GM21360 (cell line): Measurements from ENCODE around the gene PRRX1.
A peak's percentile ranks its signal among the peaks of the same experiment; 100 is the strongest.

ENCODE experiments used
- ATAC-seq: cut with Tn5 transposase; IDR thresholded peaks from one replicate; pipeline ENCODE4 v1.9.1; 2021; ENCODE audit warnings: mild to moderate bottlenecking, moderate library complexity; ENCODE audit not compliant: unreplicated experiment

The PRRX1 gene

DNA sequence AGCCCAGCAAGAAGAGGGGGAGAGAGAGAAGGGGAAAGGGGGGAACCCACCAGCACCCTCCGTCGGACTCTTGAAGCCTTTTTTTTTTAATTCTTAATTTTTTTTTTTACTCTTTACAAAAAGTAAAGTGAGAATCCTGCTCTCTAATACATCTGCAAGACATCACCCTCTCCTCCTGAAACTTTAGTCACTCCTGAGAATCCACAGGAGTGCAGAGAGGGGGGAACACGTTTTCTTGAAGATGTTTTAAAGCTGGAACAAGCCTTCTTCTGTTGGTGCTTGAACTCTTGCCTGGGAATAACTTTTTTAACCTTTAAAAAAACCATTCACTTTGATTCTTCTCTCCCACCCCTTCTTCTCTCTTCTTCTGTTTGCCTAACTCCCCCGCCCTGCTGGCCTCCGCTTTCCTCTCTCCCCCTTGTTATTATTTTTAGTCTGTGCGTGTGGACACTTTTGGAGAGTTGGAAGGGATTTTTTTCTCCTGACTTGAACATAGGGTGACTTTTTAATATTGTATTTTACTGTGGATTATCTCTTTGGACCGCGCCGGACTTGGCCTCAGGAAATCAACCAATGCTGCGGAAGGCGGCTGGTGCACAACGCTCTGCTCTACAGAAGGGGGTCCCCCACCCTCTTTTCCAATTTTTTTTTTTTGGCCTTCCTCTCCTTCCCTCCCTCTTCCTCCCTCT lies 383 bp upstream of the PRRX1 start:
- ATAC-seq: no peak

DNA sequence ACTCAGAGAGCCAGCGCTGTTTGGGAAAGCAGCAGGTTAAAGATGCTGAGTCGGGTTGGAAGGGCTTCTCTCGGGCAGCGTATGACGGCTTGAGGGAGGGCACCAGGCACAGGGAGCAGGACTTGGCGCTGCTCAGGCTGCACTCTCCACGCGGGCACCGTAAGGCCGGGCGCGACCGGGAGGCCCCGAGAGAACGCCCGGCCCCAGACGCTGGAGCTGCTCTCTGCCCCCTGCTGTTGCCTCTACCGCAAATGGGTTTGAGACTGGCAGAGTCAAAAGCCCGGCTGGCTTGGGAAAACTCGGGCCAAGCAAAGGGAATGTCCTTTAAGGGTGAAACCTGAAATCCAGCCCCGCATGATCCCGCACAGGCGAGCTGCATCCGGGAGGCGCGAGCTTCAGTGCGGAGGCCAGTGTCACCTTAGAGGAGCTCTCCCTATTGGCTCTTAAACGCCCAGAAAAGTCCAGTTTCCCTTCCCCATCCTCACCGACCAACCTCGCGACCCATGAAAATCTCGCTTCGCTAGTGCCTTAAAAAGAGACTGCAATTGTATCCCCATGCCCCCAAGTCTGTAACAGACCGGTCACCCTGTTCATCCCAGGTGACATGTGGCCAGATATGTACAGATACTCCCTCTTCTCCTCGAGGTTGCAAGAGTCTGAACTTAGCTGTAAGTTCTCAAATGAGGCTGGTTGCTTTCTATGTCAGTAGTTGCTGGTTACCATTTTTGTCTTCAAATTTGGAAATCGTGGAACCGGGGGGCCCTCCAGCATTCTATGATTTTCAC lies 1.1 kb downstream of the PRRX1 start:
- ATAC-seq: no peak

DNA sequence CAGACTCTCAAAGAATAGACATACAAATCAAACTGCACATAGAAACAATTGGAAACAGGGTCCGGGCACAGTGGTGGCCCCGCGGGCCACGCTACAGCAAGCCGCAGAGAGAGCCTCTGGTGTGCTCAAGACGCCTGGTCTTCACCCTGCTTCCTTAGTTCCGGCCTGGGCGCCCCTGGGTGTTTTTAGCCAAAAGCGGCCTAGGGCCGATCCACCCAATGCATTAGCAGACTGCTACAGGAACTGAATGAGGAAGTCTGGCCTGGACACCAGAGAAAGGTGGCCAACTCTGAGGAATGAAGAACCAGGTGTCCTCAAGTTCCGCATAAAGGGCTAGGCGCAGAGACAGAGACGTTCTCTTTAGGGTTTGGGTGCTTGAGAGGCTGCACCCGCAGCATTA lies 1.7 kb downstream of the PRRX1 start:
- ATAC-seq: no peak

DNA sequence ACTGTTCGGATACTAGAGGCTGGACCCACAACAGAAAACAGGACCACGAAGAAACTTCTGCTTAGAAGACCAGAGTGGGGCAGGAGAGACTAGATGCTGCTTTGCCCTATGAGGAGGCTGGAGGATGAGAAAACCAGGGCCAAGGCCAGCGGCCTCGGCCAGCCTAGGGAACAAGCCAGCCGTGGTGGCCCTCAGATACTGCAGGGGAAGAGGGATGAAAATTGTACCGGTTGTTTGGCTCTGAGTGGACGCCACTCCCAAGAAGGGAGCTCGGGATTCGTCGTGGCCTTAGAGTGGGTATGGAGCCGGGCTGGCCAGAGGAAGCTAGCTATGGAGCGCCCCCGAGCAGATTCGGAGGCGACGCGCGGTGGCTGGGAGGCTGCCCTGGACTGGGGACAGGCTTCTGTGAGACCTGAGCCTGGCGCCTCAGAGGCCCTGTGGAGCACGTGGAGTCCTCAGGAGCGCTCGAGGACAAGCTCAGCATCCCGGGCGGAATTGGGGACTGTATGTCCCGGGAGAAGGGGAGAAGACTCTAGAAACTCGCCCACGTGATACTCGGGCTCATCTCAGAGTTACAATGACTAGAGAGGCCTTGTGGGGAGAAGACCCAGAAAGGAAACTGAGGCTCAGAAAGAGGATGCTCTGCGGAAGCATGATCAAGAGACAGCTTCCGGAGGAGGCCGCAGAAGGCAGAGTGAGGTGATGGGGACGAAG lies 2.8 kb downstream of the PRRX1 start:
- ATAC-seq: no peak

DNA sequence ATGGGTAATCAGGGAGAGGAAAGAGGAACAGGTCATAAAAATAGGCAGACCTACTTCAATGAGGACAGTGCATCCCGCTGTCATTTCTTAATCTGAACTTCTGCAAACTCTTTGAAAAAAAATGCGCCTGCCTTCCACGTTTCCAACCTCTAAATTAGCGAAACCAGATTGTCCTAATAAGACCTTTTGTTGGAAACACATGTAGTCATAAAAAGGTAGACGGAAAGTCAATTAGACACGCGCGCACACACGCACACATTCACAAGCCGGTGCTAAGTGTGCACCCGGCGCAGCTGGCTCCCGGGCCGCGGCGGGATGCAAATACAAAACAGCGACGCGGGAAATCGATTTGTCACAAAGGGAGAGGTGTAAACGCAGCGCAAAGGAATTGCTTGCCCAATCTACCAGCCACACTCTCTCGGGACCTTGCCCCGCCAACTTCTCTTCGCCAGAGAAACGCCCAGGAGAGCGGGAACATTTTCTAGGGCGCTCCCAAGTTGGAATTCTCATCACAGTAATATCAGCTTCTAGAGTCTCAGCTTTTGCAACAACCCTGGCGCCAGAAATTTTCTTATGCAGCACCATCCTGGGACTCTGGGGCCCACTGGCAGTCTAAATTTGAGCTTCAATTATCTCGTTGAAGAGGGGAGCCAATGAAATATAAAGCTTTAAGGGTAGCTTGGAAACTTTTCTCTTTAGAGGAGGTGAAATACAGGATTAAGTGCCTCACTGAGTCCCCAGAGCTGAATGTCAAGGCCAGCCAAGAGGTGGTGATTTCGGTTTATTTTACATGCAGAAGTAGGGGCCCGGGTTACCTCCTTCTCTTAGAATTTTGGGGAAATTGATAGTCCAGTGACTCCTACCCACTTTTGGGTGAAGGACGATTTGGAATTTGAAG lies 4.5 kb downstream of the PRRX1 start:
- ATAC-seq: no peak

DNA sequence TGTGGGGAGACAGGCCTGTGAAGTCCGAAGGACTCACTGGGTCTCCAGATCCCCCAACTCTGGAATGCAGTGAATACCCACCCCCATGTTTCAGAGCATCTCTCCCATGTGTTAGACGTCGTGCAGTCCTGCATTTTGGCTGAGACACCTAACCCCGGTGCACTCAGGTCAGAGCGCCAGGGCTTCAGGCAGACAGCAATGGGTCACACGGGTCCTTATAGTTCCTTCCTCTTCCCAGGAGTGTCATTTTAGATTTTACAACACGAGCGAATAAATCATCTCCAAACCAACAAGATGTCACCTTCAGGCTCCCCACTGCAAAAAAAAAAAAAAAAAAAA lies 5.1 kb downstream of the PRRX1 start:
- no peak for ATAC-seq

DNA sequence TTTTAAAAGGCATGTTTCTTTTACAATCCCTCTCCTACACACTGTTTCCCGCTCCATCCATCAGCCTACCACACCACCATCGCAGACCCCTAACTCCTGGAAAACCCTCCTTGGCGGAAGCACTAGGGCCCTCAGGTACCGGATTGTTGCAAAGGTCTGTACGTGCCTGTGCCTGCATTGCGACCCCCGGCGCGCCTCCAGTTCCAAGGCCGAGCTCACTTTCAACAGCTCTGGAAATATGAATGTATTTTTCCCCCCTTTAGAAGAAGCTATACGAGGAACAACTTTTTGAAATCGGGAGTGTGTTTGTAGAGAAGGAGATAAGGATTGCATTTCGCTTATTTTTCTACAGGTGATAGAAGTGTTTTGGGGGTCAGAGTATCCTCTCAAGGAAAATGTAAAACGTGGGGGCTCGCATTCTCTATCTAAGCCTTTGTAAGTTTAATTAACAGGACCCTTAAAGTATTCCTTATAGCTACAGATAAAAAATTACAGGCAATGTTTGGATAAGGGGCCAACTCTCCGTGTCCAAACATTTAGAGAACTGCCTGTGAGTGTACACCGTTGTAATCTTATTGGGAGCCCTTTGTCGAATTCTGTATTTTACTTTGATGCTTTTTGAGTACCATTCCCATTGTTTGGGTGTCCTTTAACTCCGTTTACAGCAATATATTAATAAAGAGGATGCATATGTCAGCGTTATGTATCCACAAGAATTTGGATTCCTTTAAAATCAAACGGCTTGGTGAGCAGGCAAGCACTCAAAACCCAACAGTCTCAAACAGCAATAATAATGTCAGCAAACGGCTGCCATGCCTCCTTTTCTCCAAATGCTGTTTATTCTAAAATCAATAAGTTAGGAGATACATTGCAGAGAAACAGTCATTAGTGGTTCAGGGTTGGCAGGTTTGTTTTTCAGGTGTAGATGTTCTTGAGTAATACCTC lies 5.9 kb downstream of the PRRX1 start:
- no peak for ATAC-seq

DNA sequence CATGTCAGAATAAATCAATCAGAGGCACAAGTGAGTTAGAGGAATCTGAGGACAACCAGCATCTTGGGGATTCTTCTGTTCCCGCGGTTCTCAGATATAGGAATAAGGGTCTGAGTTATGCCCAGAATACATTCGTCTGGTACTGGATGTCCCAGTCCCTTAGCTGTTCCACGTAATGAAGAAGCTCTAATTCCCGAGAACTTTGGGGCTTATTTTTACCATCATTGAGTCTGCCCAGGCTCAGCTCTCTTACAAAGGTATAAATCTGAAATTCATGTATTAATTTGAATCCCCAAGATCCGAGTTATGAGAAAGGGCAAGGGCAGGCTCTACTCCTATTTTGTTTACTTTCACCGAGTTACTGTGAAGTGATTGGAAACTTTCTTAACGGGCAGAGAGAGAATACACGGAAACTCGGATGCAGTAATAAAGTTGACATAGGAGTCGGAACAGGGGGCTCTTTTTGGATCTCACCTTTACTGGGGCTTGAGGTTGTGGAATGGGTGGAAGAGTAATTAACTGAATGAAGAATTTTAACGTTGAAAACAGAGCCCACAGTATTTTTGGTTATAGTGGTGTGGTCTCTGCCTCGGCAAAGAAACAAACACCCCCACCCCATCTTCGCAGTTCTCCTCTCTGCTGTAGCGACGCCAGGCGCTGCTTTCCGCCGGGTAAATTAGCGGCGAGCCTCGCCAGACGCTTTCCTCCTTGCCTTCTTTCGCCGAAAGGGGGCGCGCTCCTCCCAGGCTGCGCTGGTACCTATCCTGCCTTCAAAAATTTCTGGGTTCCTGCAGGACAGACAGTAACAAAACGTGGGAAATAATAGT lies 7.1 kb downstream of the PRRX1 start:
- ATAC-seq: peak; percentile 81

DNA sequence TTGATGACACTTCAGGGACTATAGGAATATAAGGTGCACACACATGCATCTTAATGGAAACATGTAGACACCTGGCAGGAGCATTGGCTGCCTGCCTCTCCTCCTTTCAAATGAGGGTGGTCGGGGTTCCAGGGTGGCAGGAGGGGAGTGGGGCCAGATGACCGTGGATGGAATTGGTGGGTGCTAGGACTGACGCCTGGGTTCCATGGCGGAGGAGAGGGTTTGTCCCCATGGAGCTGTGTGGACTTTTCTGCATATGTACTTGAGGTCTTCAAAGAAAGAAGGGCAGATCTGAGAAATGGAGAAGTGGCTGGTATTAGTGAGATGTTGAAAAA lies 7.7 kb downstream of the PRRX1 start:
- ATAC-seq: no peak

DNA sequence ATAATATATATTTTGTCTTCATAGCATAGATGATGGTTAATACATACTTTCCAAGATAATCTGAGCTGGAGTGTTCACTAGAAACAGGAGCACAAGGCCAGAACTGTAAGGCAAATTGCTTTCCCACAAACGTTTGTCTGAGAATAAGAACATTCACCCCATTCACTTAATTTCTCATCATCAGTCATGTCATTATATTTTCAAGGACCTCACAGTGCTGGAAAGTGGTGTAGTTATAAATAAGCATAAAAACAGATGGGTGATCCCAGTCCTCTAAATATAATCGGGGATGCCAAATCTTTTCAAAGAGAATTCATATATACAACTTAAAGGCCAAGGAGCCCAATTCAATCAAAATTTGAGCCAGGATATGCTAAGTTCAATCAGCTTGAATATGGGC lies 8.4 kb downstream of the PRRX1 start:
- ATAC-seq: no peak

DNA sequence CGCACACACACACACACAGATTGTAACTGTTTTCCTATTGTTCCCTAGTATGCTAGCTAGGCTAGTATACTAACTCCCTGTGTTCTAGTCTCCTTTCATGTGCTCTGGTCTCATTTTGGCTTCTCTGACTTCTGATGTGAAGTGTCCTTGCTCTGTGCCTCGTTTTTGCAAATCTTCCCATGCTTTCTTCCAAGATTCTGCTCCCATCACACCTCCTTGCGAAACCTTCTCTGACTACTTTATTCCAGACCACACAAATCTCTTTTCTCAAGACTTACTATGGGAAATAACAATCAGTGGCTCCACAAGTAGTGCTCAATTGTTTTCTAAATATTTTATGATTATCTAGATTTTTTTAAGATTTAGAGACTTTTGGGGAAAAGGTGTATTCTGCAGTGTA lies 10.3 kb downstream of the PRRX1 start:
- no peak for ATAC-seq

DNA sequence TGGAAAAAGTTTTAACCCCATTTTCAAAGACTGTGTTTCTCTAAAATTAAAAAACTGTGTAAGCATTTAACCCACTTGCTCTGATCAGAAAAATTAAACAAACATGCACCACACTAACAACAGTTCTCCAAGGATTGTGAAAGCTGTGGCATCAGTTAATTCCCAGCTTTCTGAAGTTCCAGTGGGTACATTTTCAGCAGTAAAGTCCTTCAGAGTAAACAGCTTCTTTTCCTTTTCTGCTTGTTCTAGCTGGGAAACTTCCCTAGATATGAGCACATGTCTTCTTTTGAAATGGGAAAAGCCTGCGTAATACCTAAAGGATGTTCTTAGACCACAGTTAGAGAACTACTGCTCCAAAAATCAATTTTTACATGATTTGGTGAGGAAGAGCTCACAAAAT lies 11.1 kb downstream of the PRRX1 start:
- no peak for ATAC-seq

DNA sequence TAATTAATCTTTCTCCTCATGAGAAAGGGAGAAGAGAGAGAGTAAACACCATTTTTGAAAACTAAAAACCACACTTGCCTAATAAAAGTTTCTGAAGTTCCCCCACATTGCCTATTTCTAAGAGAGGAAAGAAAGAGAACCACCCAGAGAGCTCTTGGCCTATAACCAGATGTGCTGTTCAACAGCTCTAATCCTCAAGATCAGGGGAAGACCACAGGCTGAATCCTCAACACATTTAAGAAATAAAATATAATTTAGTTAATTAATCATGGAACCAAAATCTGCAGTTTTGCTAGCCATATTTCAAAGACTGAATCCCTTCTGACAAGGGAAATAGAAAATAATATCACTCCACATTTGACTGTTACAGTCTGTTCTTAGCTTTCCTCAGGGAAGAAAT lies 11.9 kb downstream of the PRRX1 start:
- no peak for ATAC-seq

DNA sequence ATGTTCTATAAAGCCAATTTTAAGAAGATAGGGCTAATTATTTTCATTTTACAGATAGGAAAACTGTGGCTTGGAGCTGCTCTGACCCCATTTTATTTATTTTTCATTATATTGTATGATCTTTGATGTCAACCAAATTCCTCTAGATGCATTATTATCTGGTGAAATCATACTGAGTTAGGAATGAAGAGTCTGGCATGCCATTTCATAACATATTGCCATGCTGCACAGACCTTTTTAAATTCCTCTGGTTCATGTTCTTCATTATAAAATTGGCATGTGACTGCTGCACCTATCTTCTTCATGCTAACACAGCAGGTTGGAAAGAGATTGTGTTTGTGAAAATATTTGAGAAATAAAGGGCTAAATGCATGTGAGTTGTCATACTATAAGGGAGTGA lies 12.7 kb downstream of the PRRX1 start:
- no peak for ATAC-seq

DNA sequence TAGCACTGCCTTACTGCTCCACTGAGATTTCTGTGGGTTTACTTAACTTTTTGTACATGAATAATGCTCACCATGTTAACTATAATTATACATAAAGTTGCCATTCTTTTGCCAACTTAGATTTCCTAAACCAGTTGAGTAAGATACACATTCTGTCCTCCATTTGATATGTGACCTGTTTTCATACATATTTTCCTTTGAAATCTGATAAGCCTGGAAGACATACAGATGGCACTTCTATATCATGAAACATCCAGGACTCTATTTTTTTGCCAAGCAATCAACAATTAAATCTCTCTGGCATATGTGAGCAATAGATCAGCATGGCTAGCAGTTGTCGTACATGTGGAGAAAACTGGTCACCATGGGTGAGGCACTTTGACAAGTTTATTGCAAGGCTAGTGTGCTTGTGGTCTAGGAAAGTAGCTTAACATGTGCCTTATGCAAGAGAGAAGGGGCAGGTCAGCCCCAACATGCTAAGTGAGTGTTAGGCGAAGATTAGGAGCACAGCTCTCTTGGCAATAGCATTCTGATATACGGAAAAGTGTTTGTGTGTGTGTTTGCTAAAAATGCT lies 14.2 kb downstream of the PRRX1 start:
- no peak for ATAC-seq

DNA sequence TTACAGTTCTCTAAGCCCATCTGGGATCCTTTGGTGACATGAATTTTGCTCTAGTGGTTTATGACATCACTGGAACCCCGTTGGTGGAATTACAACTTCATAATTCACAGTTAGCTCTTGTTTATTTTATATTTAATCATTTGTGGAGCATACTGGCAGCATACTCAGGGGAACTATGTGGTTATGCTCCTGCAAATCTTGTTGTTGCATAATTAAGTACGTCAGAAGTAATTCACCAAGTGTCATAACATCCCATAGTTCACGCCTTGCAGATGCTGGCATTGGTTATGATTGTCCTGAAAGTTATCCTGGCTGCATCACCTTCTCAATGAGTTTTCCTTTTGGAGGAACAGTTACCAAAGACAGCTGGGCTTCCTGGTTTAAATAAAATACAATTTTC lies 16.5 kb downstream of the PRRX1 start:
- no peak for ATAC-seq

DNA sequence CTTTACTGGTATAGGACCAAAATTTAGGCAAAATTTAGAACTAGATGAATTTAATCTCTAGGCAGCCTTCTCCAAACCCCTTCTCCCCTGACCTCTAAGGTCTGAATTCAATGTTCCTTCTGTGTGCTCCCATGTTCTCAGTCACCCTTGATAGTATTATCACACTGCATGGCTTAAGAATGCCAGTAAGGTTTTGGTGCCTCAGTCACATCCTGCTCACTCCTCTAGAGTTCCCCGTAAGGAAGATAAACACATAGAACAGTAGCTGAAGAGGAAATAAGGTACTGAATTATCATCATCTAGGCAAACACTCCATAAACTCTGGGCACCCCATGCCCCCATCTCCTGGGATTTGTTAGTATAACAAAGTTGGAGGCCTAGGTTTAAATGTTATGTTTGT lies 18.2 kb downstream of the PRRX1 start:
- no peak for ATAC-seq

DNA sequence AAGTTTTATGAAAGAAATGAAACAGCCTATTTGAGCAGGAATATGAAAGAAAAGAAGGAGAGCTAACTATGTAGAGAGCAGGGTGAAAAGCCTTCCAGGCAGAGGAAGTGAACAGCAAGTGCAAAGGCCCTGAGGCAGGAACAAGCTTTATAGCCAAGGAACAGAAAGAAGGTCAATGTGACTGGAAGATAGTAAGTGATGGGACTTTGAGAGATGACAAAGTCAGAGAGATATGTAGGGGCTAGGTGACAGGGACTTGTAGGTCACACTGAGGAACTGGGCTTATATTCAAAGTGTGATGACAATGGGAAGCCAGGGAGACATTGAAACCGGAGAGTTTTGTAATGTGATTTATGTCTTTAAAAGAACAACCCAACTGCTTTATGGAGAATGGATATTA lies 18.9 kb downstream of the PRRX1 start:
- ATAC-seq: no peak

DNA sequence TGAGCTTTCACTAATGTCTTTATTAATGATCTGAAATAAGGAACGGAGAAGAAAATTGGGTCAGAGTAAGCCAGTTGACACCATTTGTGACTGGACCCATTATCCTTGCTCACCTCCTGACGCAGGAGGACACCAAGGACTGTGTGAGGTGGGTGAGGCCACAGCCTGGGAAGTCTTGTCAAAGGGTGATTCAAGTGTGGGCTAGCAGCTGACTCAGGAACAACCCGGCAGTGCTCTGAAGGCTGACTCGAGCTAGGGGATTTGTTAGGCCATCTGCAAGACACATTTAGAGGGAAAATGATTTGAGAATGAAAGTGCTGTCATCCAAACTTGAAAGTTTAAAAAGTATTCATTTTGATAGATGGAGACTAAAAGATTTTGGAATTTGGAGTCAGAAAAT lies 21.2 kb downstream of the PRRX1 start:
- ATAC-seq: no peak
